ENCODE results near the gene GPR37L1.
"Not testable (repeated sequence)": the region's sequence is repeated elsewhere in the genome, so short reads cannot be mapped to it uniquely, and the experiment has no call there.

The GPR37L1 gene

DNA sequence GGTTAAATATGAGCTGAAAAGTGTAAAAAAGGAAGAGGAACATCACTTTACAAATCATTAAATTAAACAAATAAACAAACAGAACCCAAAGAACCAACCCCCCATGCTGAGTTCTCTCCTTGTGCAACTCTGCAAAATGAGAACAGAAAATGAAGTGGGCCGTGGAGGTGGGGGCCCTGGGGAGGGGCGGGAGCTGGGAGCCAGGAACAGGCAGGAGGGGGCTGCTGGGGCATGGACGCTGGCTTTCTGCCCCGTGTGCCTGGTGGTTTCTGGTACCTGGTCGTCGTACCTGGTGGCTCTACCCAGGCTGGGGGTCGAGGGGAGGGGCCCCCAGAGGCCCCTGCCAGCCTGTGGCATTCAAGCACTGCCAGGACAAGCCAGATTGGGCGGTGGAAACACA, 10.8 kb downstream of the GPR37L1 start:
- DNase-seq = no peak

DNA sequence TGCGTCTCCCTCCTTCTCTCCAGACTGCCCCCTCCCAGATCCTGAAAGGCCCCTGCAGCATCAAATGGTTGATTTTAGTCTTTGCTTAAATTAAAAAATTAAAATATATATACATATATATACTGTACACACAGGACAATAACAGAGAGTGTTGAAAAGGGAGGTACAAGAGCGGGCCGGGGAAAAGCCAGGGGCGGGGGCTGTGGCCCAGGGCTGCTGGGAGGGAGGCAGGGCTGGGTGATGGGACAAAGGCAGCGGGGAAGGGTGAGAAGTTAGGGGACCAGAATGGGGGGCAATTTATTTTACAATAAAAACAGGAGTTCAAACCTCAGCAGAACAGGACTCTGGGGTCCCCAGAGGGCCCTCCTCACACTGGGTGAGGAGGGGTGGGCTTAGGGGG, 11.3 kb downstream of the GPR37L1 start:
- DNase-seq = no peak

DNA sequence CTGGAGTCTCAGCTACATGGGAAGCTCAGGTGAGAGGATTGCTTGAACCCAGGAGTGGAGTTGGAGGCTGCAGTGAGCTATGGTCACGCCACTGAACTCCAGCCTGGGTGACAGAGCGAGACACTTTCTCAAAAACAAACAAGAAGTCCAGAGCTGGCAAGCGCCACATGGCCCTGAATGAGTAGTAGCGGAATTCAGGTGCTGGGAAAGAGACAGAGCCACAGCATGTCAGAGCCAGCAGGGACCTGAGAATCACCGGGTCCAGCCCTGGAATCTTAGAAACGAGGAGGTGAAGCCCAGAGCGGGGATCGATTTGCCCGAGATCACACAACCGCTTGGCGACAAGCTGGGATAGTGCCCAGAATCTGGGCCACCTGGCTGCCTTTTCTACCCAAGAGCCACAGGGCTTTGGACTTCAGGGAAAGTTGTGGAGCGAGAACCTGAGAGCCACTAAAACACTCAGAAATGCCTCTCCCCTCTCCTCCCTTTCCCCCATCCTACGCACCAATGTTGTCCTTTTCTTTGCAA, 12.0 kb downstream of the GPR37L1 start:
- DNase-seq = no peak

DNA sequence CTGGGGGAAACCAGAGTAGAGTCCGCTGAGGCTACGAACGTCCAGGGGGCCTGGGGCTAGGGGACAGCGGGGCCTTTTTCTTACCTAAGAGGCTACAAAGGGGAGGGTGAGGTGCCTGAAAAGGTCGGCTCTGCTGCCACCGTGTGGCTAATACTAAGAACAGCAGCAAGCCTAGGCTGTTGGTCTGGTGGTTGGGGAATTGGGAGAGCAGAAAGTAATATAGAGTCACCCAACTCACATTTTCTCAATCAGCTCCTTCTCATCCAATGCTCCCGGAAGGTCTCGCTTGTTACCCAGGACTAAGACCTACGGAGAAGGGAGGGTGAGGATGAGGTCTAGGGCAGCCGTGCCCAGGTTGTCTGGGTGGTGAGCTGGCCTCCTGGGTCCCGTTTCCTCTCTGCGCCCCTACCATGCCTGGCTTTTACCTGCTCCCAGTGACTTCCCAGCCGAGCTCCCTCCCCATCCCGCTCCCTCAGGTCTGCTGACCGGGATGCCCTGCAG, 12.6 kb downstream of the GPR37L1 start:
- DNase-seq = peak; percentile 49

DNA sequence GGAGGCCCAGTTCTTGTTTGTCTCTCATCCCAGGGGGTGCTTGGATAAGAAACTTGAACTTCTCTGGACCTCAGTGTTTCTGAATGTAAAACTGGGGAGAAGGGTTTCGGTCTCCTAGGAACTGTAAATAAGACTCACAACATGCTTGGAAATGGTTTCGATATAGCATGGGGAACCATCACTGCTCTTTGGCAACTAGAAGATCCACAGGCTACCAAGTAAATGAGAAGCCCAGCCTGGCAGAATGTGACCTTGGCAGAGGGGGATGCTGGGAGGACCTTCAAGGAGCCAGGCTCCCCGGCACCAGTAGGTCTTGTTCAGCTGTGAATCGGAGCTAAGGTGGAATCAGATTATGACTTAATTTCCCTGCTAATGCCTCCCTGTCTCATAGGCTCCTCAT, 18.1 kb downstream of the GPR37L1 start:
- DNase-seq = no peak

DNA sequence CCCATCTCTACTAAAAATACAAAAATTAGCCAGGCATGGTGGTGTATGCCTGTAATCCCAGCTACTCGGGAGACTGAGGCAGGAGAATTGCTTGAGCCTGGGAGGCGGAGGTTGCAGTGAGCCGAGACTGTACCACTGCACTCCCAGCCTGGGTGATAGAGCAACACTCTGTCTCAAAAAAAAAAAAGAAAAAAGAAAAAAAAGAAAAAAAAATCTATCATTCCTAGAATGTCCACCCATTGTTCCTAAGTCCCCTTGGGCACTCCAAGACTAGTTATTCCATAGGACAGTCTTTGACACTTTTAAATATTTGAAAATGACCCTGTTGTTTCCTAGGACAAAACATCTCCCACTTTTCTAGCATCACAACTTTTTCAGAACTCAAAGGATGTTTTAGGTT, 18.8 kb downstream of the GPR37L1 start:
- not testable (repeated sequence) for DNase-seq

DNA sequence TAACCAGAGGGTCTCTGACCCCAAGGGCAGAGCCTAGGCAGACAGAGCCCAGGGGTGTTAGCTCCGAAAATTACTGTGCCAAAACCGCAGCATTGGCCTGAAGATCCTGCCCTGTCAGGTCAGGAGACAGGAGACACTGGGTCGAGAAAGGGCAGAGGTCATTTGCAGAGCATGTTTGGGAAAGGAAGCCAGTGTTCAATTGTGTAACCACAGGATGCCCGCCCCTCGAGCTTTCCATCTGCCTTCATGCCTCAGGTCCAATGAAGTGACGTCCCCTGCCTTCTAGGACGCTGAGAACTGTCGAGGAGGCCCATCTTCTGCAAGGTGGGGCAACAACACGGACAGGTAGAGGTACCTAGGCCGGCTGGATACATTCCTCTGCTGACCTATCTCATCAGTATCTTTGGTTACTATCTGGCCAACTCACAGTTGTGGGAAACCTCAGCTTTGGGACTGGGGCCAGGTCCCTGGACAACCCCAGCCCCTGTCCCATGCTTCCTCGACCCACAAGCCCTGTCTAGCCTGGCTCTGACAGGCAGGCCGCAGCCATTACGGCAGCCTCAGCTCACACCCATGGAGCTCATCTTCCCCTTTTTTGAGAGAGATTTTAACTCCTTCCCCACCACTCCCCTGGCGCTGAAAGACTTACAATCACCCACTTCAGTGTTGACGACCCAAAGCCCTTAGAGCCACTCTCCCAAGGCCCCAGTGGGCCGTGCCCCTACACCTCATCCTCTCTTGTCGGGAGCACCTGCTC, 20.5 kb downstream of the GPR37L1 start:
- DNase-seq = no peak

DNA sequence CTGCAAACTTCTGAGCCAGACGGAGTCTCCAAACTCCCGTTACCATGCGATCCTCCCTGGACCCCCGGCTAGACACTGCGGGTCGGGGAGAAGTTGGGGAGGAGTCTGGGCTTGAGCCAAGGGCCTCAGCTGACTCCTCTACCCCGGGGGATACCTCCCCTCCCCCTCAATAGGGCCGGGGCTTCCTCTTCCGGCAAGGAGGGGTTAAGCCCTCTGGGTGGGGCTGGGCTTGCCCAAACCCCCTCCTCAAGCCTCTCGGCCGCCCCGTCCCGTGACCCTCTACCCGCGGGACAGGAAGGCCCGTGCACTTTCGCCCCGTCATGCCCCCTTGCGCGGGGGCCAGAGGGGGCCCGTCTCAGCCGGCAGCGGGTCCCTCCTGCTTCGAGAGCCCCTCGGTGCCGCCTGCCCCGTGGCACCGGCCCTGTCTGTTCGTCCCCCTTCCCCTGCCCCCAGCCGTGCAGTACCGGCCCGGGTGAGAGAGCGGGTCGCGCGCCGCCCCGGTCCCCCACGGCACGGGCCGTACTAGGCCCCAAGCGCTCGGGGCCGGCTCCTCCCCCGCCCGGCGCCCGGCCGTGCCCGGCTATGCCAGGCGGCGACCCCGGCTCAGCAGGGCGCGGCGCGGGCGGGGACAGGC, 21.2 kb downstream of the GPR37L1 start:
- peak; percentile 71 for DNase-seq

DNA sequence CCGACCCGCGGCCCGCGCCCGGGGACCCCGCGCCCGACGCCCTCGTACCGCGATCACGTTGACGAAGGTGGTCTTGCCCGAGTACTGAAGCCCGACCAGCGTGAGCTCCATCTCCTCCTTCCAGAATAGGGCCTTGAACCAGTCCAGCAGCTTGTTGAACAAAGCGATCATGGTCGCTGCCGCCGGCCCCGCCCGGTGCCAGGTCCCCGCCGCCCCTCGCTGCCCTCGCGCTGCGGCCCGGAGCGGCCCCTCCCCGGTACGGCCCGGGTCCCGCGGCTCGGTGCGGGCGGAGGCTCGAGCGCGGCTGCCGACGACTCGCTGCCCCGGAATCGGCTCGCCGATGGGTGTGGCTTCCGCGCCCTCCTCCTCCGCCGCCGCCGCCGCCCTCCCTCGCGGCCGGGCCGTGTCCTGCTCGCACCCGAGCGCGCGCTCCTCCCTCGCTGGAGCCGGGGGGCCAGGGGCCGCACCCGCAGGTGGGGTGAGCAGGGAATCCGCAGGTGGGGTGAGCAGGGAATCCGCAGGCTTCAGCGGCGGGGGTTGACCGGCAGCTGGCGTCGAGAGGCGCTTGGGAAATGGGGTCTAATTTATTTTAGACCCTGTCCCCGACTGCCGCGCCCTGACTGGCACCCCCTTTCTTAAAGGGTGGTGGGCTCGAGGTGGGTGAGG, 21.8 kb downstream of the GPR37L1 start, which contains the start of gene ARL8A:
TSS of gene ARL8A (minus strand) at position 336 of the 666 bp plus-strand sequence. CDS start at position 171, 165 bp downstream.
- peak; percentile 73 for DNase-seq

DNA sequence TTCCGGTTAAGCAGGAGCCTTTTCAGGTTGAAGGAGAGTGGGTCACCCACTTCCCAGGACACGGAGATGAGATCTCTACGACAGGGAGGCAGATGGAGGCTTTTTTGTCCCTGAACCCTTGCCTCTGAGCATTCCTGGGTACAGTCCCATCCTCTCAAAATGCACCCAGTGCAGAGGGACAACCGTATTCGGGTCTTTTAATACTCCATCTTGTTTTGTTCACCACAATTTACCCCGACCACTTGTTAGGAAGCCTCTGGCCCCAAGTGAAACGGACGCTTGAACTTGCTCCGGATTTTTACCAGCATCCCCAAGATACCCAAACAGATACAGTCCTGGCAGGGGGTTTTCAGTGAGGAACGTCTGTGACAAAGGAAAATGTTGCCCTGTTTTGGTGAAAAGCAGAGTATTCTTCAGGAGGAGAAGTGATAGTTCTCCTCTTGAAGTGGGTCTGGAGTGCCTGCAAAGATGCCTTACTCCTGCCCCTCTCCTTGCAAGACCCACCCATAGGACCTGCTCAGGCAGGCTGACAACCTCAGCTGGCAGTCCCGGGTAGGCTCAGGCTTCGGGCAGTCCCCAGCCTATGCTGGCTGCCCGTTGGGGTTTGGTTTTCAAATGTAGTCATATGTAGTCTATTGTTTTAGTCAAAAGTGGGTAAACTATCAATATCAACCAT, 22.5 kb downstream of the GPR37L1 start:
- no peak for DNase-seq

DNA sequence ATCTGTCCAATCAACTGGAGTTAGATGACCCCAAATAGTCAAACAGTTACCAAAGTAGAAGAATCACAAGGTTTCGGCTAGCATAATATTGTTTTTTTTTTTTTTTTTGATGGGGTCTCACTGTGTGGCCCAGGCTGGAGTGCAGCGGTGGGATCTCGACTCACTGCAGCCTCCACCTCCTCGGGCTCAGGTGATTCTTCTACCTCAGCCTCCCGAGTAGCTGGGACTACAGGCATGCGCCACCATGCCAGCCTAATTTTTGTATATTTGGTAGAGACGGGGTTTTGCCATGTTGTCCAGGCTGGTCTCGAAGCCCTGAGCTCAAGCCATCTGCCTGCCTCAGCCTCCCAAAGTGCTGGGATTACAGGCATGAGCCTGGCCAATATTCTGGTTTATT, 23.0 kb downstream of the GPR37L1 start:
- not testable (repeated sequence) for DNase-seq

DNA sequence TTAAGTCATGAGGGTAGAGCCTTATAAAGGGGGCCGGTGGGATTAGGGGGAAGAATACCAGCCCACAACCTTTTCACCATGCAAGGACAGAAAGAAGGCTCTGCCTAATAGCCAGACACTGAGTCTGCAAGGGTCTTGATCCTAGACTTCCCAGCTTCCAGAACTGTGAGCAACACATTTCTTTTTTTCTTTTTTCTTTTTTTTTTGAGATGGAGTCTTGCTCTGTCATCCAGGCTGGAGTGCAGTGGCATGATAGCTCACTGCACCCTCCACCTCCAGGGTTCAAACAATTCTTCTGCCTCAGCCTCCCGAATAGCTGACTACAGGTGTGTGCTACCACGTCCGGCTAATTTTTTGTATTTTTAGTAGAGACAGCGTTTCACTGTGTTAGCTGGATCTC, 23.6 kb downstream of the GPR37L1 start:
- no peak for DNase-seq

DNA sequence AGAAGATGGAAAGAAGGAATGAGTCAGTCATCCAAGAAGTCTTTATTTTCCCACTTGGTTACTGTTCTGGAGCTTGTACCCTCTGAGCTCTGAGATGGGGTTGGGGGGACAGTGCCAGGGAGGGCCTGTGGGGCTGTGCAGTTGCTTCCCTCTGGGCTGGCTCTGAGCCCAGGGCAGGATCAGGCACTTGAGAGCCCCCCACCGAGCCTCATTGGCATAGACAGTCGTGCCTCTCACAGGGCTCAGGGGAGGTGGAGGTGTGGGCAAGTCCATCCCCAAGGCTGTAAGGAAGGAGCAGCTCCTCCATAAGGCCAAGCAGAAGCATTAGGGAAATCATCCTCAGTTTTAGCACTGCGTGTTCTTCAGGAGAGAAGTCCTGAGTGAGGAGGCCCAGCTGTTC, 24.3 kb downstream of the GPR37L1 start:
- DNase-seq = no peak

DNA sequence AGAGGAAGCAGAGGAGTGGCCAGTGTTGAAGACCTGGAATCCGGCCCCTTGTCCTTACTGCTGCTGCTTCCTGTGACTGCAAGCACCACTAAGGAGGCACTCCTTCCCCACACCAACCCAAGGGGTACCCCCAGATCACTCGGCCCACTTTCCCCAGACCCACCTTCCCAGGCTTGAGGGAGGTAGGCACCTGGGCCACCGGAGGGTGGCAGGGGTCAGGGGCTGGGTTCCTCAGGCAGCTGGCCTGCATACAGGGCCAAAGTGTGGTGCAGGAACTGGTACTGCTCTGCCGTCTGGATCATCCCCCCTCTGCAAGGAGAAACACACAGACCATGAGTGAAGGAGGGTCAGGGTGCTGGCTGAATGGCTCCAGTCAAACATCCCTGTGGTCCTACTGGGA, 25.7 kb downstream of the GPR37L1 start:
- DNase-seq = no peak

DNA sequence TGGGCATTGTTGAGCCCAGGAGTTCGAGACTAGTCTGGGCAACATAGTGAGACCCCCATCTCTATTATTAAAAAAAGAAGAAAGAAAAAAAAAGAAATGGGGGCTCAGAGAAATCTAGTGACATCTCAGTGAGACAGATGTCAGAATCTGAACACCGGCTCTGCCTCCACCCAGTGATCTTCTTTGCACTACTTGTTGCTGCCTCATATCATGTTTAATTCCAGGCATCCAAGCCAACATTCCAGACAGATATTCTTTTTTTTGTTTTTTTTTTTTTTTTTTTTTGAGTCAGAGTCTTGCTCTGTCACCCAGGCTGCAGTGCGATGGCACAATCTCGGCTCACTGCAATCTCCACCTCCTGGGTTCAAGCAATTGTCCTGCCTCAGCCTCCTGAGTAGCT, 26.8 kb downstream of the GPR37L1 start:
- DNase-seq = no peak

DNA sequence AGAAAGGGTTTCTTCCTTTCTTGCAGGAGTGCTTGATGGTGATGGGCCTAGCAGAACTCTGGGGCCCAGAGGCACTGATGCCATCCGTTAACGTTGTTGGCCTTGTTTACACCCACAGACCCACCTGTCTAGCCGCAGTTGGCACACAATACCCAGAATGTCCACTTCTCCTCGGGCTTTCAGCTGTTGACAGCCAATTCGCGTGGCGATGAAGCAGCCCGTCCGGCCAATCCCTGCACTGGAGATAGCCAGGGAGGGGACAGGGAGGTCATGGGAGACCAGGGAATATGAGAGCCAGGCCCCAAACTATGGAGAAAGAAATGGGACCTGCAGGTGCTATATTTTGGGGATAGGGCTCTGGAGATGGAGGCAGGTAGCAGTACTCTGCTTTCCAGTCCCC, 27.5 kb downstream of the GPR37L1 start:
- no peak for DNase-seq

DNA sequence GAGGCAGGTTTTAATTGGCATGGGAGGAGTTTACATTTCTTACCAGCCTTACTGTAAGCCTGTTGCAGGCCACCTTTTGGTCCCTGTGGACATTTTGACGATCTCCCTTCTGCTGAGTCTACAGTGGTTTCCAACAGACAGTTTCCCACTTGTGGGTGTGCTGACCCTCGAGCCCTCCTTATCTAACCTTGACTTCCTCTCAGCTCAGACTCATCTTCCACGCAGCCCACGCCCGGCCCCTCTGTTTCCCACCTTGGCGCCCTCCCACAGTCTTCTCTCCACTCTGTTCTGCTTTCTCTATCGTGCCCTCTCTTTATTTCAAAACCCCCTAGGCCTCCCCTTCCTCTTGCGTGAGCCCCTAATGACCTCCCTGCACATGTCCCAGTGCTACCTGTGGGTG, 27.9 kb downstream of the GPR37L1 start:
- no peak for DNase-seq

DNA sequence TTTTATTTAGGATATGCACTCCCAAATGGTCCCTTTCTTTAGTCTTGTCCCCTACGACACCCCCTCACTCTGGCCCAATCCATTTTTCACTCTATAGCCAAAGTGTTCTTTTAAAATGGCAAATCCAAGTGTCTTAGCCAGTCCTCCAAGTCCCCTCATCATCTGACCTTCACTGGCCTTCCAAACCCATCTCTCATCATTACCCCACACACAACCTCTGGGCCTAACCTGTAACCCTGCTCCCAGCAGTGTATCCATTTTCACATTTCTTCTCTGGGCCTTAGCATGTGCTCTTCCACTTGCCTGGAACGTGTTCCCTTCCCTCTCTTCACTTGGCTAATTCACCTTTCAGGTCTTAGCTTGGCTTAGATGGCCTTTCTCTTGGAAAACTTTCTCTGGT, 28.3 kb downstream of the GPR37L1 start:
- no peak for DNase-seq

DNA sequence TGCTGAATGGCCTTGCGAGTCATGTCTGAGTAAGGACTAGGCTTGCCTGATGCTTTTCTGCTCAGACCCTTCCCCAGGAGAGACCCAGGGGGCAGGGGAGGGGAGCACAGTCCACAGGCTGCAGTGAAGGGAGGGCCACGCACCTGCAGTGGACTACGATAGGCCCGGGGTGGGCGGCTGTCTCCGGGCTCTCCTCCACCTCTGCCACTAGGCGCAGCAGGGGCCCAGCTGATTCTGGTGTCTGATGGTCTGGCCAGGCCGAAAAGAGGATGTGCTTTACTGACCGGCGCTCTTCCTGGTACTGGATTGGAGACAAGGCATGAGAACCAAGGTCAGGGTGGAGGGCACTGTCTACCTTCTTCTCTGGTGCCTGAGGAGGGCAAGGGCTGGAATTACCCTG, 29.7 kb downstream of the GPR37L1 start:
- no peak for DNase-seq

DNA sequence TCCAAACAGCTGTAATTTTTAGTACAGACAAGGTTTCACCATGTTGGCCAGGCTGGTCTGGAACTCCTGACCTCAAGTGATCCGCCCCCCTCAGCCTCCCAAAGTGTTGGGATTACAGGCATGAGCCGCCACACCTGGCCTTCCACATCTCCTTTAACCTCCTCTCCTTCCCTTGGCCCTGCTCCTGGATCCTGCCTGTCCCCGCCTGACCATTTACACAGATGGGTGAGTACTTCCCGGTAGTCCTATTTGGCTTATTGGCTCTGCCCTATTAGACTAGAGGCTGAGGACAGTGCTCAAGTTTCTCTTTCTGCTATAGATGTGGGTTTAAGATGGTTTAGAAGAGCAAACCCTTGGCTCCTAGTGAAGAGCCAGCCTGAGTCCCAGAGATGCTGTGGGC, 30.6 kb downstream of the GPR37L1 start:
- no peak for DNase-seq

DNA sequence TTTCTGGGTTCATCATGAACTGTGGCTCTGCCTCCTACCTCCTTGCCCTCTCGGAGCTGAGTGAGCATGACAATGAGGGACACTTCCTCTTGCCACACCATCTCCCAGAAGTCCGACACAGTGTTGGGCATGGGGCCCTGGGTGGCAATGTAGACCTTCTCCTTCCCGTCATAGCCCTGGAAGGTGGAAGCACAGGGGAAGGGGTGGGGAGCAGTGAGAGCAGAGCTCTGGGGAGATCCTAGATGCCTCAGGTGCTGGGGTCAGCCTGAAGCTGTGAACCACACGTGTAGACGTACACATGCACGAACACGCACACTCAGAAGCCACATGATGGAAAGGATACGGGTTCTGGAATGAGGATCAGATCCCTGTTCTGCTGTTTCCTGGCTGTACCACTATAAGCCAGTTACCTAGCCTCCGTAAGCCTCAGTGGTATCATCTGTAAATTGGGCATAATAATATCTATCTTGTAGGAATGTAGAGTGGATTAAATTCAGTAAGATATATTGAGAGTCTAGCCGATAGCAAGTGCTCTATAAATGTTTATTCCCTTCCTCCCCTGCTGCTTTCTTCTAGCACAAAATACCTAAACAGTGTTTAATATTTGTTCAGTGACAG, 31.5 kb downstream of the GPR37L1 start:
- DNase-seq = no peak
